Measurements from ENCODE around the gene SORCS2.

GRCh38 chr4:7187168-7187535 is 5.2 kb upstream of the SORCS2 start:
- TF ChIP-seq CTCF (conservative IDR thresholded peaks at IDR 0.05; ENCODE audit: low read length) (no peak), EZH2phosphoT487 (IDR thresholded peaks at IDR 0.05; ENCODE audit: borderline replicate concordance, low read depth, low read length) (no peak)

Measured in OCI-LY7 (cell line).